GM21576 (cell line): ENCODE results near the gene COL27A1.

Experiments used
- ATAC-seq: cut with Tn5 transposase; IDR thresholded peaks from one replicate; pipeline ENCODE4 v1.9.1; 2021; ENCODE audit warnings: mild to moderate bottlenecking, moderate library complexity; ENCODE audit not compliant: unreplicated experiment

COL27A1 gene

GRCh38 chr9:114299286-114300152 lies 144.2 kb downstream of the COL27A1 start:
- no peak for ATAC-seq

GRCh38 chr9:114300153-114300845 lies 145.0 kb downstream of the COL27A1 start:
- ATAC-seq: no peak

GRCh38 chr9:114300846-114301797 lies 145.8 kb downstream of the COL27A1 start:
- no peak for ATAC-seq

- ATAC-seq: no peak
These were observed 146.6 kb downstream of the COL27A1 start for GRCh38 chr9:114301798-114302565.

- ATAC-seq: no peak
These were observed 147.4 kb downstream of the COL27A1 start for GRCh38 chr9:114302727-114303126.

- no peak for ATAC-seq
These were observed 148.2 kb downstream of the COL27A1 start for GRCh38 chr9:114303571-114303970.

- ATAC-seq: no peak
These were observed 148.6 kb downstream of the COL27A1 start for GRCh38 chr9:114303977-114304376.

GRCh38 chr9:114304416-114305188 lies 149.3 kb downstream of the COL27A1 start:
- ATAC-seq: no peak

- ATAC-seq: no peak
These were observed 152.5 kb downstream of the COL27A1 start for GRCh38 chr9:114307899-114308267.

GRCh38 chr9:114308361-114308950 lies 153.1 kb downstream of the COL27A1 start:
- no peak for ATAC-seq

- ATAC-seq: no peak
These were observed 153.8 kb downstream of the COL27A1 start for GRCh38 chr9:114309096-114309495.

- no peak for ATAC-seq
These were observed 155.4 kb downstream of the COL27A1 start for GRCh38 chr9:114310471-114311450.

- no peak for ATAC-seq
These were observed 156.5 kb downstream of the COL27A1 start for GRCh38 chr9:114311571-114312512.

GRCh38 chr9:114312513-114312875 lies 157.2 kb downstream of the COL27A1 start:
- ATAC-seq: no peak

GRCh38 chr9:114313186-114313585 lies 157.8 kb downstream of the COL27A1 start:
- ATAC-seq: no peak

- no peak for ATAC-seq
These were observed 159.0 kb downstream of the COL27A1 start for GRCh38 chr9:114314256-114314867.
